ENCODE results near the gene CADM1.
"Not testable (repeated sequence)": the region's sequence is repeated elsewhere in the genome, so short reads cannot be mapped to it uniquely, and the experiment has no call there.

The CADM1 gene

DNA sequence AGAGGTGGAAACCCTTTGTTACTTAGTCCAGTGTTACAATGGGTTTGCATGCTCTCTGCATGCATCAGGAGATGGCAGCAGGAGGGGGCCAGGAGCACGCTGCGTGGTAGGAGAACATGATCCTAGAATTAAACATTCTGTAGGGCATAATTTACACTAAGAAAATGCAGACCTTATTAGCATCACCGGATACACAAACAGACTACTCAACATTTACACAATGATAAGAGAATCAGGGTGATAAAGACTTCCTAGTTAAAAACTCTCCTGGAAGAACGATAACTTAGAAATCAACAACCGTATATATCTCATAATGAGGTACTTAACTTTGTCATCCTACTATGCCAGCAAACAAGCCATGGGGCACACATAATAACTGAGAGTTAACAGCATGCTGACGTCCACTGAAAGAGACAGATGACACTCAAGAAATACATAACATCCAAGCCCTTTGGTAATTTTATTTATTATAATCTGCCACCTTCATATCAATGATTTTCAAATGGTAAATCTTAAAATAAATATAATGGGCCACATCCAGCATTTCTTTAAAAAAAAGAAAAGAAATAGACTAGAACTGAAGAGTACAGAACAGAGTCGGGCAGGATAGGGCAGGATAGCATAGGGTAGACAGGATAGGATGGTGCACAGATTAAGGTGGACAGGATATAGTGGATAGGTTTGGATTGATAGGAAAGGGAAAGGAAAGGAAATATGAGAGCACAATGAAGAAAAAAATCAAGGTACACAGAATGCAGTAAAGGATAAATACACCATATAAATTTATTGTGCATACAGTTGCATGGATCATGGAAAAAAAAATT, 27.5 kb downstream of the CADM1 start:
- DNase-seq (ENCODE audit: low read depth), result no peak

DNA sequence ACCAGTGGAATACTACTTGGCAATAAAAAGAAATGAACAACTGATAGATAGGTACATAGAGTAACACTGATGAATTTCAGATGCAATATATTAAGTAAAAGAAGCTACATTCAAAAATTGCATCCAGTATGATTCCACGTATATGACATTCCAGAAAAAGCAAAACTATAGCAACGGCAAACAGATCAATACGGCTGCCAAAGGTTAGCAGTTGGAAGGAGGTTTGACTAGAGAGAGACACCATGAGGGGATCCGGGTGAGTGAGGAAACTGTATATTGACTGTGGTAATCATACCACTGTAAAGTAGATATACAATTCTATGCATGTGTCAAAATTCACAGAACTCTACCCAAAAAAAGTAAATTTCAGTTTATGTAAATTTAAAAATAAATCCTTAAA, 28.7 kb downstream of the CADM1 start:
- DNase-seq (ENCODE audit: low read depth), result no peak

DNA sequence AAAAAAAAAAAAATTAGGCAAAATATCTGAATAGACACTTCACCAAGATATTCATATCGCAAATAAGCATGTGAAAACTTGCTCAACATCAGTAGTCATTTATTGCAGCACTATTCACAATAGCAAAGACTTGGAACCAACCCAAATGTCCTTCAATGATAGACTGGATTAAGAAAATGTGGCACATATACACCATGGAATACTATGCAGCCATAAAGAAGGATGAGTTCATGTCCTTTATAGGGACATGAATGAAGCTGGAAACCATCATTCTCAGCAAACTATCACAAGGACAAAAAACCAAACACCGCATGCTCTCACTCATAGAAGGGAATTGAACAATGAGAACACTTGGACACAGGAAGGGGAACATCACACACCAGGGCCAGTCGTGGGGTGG, 29.9 kb downstream of the CADM1 start:
- DNase-seq (ENCODE audit: low read depth), result not testable (repeated sequence)

DNA sequence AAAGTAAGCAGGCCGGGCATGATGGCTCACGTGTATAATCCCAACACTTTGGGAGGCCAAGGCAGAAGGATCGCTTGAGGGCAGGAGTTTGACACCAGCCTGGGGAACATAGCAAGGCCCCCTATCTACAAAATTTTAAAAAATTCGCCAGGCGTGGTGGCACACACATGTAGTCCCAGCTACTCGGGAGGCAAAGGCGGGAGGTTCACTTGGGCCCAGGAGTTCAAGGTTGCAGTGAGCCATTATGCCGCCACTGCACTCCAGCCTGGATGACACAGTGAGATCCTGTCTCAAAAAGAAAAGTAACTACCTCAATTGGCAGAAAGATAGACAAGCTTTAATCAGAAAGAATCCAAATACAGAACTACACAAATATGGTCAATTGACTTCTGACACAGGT, 31.0 kb downstream of the CADM1 start:
- DNase-seq (ENCODE audit: low read depth), result no peak

DNA sequence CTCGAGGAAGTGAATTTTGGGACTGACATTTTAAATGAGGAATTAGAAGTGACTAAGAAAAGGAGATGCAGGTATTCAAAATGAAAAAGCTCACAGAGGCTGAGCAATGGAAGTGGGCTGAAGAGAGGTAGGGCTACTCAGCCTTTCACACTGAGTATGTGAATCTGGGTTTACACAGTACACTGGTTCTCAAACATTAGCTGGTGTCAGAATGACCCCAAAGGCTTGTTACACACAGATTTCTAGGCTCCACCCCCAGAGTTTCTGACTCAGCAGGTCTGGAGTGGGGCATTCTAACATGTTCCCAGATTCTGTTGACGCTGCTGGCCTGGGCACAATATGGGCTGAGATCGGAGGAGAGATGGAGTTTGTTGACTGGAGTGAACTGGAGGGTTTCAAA, 32.8 kb downstream of the CADM1 start:
- DNase-seq (ENCODE audit: low read depth), result no peak

DNA sequence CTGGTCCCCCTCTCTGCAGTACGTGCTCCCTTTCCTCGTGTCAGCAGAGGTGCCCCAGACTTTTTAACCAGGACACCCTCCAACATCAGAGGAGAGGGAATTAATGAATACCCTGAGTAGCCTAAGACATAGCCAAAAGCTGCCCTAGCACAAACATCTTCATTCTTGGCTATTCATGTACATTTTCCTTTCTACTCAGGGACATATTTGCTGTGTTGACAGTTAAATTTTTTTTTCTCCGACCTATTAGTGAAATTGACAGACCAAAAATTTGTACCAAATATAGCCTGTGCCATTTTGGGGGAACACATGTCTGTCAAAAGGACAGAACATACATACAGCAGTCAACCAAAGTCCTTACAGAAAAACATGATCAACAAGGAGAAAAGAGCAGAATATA, 33.3 kb downstream of the CADM1 start:
- DNase-seq (ENCODE audit: low read depth), result no peak

DNA sequence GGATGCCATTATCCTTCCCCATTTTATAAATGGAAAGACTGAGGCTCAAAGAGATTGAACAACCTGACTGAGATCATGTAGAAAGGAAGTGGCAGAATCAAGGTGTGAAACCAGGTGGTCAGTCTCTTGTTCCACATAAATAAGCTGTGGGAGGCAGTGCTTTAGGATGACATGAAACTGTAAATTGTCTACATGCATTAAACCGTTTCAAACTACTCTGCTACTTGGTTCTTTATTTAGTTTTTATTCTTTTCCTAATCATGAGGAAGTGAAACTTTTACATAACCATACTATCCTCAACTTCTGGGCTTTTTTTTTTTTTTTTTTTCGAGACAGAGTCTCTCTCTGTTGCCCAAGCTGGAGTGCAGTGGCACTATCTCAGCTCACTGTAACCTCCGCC, 34.9 kb downstream of the CADM1 start:
- no peak for DNase-seq (ENCODE audit: low read depth)

DNA sequence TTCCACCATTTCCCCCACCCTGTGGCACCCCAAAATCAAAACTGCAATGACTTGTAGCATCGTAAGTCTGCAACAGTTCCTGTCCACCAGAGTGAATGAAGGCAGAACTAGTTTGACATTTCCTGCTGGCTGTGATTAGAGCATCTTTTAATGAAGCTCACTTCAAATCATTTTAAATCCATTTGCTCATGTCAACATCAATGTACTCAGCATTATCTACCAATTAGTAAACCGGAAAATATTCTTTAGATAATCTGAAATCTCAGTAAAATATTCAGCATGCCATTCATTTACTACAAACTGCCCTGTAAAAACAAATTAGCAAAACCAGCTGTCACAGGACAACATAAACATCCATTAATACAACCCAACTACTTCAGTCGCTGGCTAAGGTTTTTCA, 38.1 kb downstream of the CADM1 start:
- DNase-seq (ENCODE audit: low read depth), result no peak

DNA sequence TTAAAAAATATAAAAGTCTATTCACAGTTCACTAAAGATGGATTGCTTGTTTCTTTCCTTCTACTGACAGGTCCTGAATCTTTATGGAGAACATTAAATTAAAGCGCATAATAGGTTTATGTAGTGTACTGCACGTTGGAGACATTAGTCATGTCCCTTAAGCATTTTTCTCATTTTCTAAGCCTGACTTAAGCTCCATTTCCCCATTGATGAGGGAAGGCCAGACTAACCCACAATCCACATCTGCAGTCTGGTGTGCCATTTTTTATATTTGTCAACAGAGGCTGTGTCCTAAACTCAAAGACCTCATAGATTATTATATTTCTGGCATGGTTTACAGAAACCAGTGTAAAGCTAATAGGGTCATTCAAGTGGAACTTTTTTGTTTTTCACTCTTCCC, 39.9 kb downstream of the CADM1 start:
- DNase-seq (ENCODE audit: low read depth), result no peak

DNA sequence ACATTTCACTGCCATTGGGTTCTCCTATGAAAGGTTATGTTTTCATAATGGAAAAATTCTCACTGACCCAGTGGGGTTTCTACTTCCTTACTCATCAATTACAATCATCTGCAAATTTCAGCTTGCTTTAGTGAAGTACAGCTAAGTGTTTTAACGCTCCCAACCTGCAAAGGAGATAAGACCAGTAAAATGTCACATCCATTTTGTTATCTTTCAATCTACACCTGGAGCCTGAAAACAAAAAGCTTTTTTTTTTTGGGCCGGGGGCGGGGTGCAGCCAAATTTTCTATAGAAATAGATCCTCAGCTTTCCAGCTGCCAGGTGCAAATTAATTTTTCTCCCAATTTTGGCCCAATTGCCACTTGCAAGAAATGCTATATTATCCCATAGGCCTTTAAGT, 40.6 kb downstream of the CADM1 start:
- no peak for DNase-seq (ENCODE audit: low read depth)

DNA sequence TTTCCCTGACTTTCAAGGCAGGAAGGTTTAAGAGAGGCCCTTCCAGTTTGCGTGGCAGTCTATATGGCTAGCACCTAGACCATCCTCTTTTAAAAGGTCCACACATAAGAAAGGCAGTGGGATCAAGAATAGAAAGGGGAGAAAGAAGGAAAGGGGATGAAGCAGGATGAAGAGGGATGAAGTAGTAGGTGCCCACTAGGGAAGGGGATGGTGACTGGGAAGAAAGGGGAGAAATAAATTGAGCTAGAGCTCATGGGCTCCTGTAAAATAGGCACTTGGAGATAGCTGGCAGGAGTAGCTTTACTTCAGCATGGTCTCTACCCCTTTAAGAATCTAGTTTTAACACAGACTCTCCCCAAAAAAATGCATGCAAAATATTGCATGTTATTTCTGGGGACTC, 41.5 kb downstream of the CADM1 start:
- DNase-seq (ENCODE audit: low read depth), result no peak

DNA sequence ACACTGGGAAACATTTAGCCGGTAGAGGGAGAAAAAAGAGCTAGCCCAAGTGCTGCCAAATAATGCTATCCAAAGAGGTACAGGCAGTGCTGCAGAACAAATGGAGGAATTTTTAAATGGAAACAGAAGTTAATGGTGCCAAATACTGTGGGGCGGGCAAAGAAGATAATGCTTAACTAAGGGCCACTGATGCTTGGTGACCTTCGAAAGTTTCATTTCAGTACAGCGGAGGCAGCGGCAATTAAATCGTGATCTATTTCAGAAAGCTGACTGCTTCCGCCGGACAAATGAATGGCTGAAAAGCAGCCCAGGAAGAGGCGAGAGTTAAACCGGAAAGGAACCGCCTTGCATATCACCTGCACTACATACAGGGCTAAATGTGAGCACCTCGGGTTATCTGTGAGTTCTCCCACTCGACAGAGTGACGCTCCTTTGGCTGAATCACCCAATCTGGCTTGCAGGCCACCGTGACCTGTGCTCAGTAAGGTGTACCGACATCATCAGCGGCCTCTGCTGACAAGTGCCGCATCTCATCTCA, 42.1 kb downstream of the CADM1 start:
- no peak for DNase-seq (ENCODE audit: low read depth)

DNA sequence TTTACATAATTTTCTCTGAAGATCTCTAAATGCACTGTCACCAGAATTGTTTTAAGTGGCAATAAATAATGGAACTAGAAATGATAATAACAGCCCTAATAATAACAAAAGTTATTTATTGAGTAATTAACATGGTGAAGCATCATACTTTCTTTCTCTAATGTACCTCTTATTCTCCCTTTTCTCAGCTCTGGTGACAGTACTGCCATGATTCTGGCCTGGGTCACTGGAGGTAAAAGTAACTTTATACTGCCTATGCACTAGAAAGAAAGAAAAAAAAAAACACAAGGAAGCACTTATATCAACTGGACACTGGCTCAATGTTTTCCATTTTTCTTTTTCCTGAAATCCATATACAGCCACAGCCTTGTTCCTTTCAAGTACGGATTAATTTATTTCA, 43.7 kb downstream of the CADM1 start:
- no peak for DNase-seq (ENCODE audit: low read depth)

DNA sequence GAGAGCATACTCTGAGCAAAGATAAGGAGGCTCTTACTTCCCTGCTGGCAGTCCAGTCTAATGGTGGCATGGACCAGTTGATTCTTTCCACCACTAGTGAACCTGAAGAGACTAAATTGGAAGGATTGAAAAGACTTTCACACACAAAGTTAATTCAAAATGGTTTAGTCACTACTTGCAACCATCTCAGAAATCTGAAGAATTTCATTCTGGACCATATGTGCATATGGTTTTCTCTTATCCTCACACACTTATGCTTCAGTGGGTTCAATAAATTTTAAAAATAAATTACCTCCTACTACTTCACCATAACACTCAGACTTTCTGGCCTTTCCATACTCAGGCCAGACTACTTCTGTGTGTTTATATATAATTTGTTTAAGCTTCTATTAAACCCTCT, 44.7 kb downstream of the CADM1 start:
- DNase-seq (ENCODE audit: low read depth), result no peak

DNA sequence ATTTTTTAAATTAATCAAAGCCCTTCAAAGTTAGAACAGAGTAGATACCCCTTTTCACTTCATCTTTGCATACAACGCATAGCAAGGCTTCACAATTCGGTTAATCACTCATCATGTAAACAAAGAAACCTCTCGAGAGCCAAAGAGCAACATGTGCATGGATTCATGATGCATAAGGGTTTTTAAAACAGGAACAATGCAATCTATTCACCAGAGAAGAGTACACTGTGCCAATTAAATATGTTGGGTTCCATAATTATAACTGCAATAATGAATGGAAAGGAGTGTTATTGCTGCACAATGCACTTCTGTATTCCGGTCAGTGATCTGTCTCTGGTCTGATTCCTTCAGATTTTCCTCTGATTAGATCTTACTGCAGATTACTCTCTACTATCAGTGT, 45.3 kb downstream of the CADM1 start:
- DNase-seq (ENCODE audit: low read depth), result no peak

DNA sequence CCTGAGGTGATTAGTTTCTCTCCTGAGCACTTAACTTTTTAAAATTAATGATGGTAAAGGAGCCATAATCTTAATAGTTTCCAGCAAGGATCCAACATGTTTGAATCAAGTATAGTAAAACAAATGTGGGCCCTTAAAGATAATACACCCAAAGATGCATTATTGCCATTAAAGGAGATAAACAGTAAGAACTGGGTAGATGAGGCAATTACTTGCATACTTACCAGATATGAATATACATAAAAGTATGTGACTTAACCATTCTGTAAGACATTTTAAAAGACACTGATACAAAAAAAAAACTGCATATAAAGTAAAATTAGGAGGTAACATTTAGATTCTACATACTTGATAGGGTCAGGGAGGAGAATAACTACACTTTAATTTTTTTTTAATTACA, 48.2 kb downstream of the CADM1 start:
- no peak for DNase-seq (ENCODE audit: low read depth)

DNA sequence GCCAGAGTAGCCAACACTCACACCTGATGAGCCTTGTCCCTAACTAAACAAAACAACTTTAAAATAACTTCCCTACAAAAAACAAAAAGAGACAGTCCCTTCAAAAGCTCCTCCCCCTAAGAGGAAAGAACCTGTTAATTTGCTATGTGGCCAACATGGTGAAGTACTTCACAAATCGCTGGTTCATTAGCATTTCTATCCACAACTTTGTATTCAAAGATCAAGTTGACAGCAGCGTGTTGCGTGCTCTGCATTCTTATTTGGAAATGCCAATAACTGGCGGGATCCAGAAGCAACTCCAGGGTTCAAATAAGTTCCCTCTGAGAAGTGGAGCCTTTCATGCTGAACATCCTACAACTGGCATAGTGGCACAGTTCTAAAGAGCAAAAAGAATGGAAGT, 48.6 kb downstream of the CADM1 start:
- no peak for DNase-seq (ENCODE audit: low read depth)

DNA sequence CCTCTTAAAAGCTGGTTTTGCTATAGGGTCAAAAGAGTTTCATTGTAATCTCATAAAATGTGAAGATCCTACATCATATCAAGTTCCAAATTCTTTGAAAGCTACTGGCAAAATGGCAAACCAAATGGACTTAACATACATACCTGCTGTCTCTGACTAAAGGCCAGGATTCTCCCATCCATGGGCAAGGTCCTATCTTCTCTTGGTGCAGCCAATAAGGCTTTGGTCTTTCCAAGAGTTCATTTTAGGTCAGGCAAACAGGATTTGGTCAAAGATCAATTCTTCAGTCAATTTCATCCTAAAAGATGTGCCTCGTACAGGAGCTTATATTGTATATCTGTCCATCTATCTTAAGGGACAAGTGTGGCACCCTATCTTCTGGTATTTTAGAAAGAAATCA, 49.7 kb downstream of the CADM1 start:
- no peak for DNase-seq (ENCODE audit: low read depth)

DNA sequence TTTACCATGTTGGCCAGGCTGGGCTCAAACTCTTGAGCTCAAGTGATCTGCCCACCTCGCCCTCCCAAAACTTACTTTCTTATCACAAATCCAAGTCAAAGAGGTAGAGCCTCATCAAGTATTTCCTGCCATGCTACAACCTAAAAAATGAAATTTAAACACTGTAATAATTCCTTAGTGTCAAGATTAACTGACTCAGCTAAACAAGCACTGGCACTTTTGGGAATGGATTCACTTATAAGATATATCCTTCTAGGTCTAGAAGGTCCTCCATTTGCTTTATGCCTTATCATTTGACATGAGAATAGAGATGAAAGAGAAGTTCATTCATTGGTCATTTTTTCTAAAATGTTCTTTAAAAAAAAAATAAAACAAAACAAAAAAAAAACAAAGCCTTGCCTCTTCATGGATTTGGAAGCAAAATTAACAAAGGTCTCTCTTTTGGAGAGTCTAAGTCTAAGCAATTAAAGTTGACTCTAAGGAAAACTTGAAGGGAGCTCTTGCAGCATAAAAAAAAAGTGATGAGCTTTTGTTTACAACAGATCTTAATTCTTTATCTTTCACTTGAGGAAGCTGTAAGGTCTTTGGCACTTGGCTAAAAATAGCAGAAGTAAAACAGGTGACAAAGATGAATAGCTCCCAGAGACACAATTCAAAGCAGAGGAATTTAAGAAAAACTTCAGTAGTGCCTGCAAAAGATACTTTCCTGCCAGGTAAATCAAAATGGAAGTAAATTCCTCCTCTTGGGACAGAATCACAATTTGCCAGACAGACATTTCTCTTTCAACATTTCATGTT, 50.3 kb downstream of the CADM1 start:
- no peak for DNase-seq (ENCODE audit: low read depth)

DNA sequence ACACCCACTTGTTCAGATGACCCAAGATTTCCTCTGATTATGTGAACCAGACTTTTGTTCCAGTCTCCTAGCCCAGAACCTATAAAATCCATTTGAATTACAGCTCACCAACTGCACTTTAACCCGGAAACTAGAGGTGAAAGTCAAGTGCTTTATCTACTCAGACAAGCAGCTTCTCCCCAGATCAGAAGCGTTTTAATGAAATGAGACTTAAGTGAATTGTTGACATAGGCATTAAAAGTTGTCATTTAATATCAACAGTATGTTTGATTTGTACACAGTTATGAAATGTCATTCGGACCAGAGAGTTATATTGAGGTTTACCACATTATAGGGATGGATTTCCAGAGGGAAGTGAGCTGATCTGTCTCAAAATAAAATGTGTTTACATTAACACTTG, 52.0 kb downstream of the CADM1 start:
- no peak for DNase-seq (ENCODE audit: low read depth)

DNA sequence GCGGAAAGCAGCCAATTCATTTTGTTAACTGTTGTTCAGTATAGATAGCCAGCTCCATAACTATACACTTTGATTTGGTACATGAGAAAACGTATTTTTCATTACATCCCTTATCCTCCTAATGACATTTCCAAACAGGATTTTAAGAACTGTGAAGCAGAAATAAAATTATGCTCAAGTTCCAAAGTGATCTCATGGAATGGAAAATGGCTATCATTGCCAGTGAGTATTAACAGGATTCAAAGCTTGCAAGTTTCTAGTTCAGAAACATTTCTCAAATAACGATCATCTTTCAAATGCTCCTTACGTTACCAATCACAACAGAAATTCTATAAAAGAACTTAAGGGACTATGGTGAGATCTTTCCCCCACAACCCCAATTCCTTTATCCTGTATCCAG, 53.7 kb downstream of the CADM1 start:
- no peak for DNase-seq (ENCODE audit: low read depth)

DNA sequence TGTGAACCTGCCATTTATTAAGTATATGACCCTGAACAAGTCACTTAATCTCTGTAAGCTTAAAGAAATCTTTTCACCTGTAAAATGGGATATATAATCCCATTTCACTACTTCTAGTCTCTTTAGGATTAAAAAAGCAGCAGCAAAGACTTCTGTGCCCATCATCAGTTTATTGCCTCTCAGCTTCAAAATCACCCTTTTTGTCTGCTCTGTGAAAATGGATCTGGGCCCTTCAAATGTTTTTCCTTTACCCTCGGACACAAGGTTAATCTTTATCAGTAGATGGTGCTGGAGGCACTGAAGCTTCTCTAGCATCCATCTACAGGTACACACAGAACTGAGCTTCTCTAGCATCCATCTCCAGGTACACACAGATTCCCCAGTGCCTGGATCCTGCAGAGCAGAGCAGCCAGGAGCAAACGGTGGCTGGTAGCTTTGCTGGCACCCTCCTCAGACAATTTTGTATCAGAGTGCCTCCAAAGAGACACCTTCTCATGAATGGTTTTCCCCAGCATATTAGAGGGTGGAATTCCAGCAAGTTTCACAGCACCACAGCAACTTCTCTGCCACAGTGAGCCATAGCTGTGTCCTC, 56.8 kb downstream of the CADM1 start:
- no peak for DNase-seq (ENCODE audit: low read depth)

DNA sequence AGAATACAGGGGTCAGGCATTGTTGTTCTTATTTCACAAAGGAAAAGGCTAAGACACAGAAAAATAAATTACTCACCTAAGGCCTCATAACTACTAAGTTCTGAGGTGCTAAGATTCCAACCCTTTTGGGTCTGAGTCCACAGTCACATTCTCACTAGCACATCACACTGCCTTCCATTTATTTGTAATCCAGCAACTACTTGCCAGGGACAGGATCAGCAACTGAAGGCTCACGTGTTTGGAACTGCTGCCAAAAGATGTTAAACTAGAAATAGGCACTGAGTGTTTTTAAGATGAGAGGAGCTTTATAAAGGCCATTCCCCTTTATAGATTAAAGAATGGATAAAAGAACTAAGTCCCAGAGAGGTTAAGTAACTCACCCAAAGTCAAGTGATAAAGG, 58.0 kb downstream of the CADM1 start:
- DNase-seq (ENCODE audit: low read depth), result no peak
